Superior temporal gyrus (tissue), 1 donor: ENCODE data around the gene PTPMT1.
"Not testable (repeated sequence)": the region's sequence is repeated elsewhere in the genome, so short reads cannot be mapped to it uniquely, and the experiment has no call there.

Experiments used
- DNase-seq: peaks from one replicate; pipeline ENCODE4 v3.0.0-alpha.2; 2016; ENCODE audit errors: extremely low spot score

Gene PTPMT1

GRCh38 chr11:47546274-47546673, 19.1 kb upstream of the PTPMT1 start:
- DNase-seq: not testable (repeated sequence)

GRCh38 chr11:47550288-47551047, 14.9 kb upstream of the PTPMT1 start:
- DNase-seq: no peak

GRCh38 chr11:47551086-47551485, 14.3 kb upstream of the PTPMT1 start:
- DNase-seq: peak; percentile 10

GRCh38 chr11:47552056-47552565, 13.3 kb upstream of the PTPMT1 start:
- DNase-seq: peak; percentile 32

- DNase-seq: peak; percentile 92
Observed at GRCh38 chr11:47552566-47553405, 12.6 kb upstream of the PTPMT1 start, which contains the start of gene CELF1. Gene CELF1, minus strand, starts transcription at chr11:47553132. Its CDS starts 53,609 bp downstream, at chr11:47499523.

GRCh38 chr11:47553406-47553743, 12.0 kb upstream of the PTPMT1 start:
- DNase-seq: no peak

GRCh38 chr11:47557004-47557403, 8.4 kb upstream of the PTPMT1 start:
- DNase-seq: not testable (repeated sequence)

- DNase-seq: no peak
Observed at GRCh38 chr11:47558695-47559094, 6.7 kb upstream of the PTPMT1 start.

- DNase-seq: no peak
Observed at GRCh38 chr11:47560426-47560825, 5.0 kb upstream of the PTPMT1 start.

- not testable (repeated sequence) for DNase-seq
Observed at GRCh38 chr11:47562393-47562792, 3.0 kb upstream of the PTPMT1 start.

- not testable (repeated sequence) for DNase-seq
Observed at GRCh38 chr11:47564366-47564765, 1.0 kb upstream of the PTPMT1 start.

- no peak for DNase-seq
Observed at GRCh38 chr11:47564933-47565339, 463 bp upstream of the PTPMT1 start.

GRCh38 chr11:47566149-47566698, 825 bp downstream of the PTPMT1 start:
- no peak for DNase-seq

- DNase-seq: no peak
Observed at GRCh38 chr11:47569646-47570045, 4.2 kb downstream of the PTPMT1 start.

GRCh38 chr11:47570651-47571356, 5.4 kb downstream of the PTPMT1 start:
- no peak for DNase-seq

GRCh38 chr11:47571357-47571729, 5.9 kb downstream of the PTPMT1 start:
- no peak for DNase-seq

- peak; percentile 13 for DNase-seq
Observed at GRCh38 chr11:47571895-47572294, 6.5 kb downstream of the PTPMT1 start.

GRCh38 chr11:47572715-47573255, 7.4 kb downstream of the PTPMT1 start:
- peak; percentile 34 for DNase-seq

GRCh38 chr11:47573321-47573720, 7.9 kb downstream of the PTPMT1 start:
- DNase-seq: peak; percentile 71

- peak; percentile 21 for DNase-seq
Observed at GRCh38 chr11:47577460-47578041, 12.2 kb downstream of the PTPMT1 start.
